Osteocyte (in vitro differentiated cells): ENCODE results near the gene FKBP4. TPM values are rescaled to one million over a fixed set of nuclear protein-coding genes. Genes with fewer than 3 reads are reported as not detected.

Source experiments
- DNase-seq: peaks from one replicate; pipeline ENCODE4 v3.0.0; 2021; ENCODE audit warnings: mixed read lengths; ENCODE audit not compliant: unreplicated experiment; ENCODE audit errors: extremely low spot score
- H3K27ac Mint-ChIP-seq: one replicate; pipeline ENCODE4 v1.8.0; 2021; ENCODE audit warnings: mild to moderate bottlenecking, mixed read lengths; ENCODE audit not compliant: unreplicated experiment
- H3K27me3 Mint-ChIP-seq: one replicate; pipeline ENCODE4 v1.8.0; 2021; ENCODE audit warnings: mixed read lengths; ENCODE audit not compliant: unreplicated experiment
- H3K36me3 Mint-ChIP-seq: one replicate; pipeline ENCODE4 v1.8.0; 2021; ENCODE audit warnings: mixed read lengths; ENCODE audit not compliant: unreplicated experiment
- H3K4me1 Mint-ChIP-seq: one replicate; pipeline ENCODE4 v1.8.0; 2021; ENCODE audit warnings: mixed read lengths; ENCODE audit not compliant: unreplicated experiment
- H3K4me3 Mint-ChIP-seq: one replicate; pipeline ENCODE4 v1.8.0; 2021; ENCODE audit warnings: mild to moderate bottlenecking, moderate library complexity, mixed read lengths; ENCODE audit not compliant: unreplicated experiment
- H3K9me3 Mint-ChIP-seq: one replicate; pipeline ENCODE4 v1.8.0; 2021; ENCODE audit warnings: mixed read lengths; ENCODE audit not compliant: unreplicated experiment
- total RNA-seq: library from RNA; stranded (reverse); gene quantifications from 2 replicates; pipeline ENCODE4 v1.2.1, GENCODE V29; 2021
- TF ChIP-seq, protein P1 (sequence below): fragments of 200-600 bp; sonication (generic); IDR thresholded peaks from 2 replicates; pipeline ENCODE4 v1.5.0; 2021; ENCODE audit warnings: antibody characterized with exemption, mild to moderate bottlenecking, moderate library complexity

The FKBP4 gene
- total RNA-seq, 1 donor from 2014 or later: 43.3 TPM

DNA sequence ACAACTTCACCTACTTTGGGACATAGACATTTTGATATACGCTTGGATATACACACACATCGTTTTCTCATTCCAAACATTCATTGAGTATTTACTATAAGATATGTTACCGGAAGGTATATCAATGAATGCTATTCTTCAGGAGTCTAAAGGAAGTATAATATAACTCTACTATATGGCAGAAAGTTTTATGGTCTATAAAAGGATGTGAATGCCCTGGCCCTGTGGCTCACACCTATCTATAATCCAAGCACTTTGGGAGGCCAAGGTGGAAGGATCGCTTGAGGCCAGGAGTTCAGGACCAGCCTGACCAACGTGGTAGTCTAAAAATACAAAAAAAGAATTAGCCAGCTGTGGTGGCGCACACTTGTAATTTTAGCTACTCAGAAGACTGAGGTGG lies 34.5 kb downstream of the FKBP4 start:
- TF ChIP-seq, protein P1, sequence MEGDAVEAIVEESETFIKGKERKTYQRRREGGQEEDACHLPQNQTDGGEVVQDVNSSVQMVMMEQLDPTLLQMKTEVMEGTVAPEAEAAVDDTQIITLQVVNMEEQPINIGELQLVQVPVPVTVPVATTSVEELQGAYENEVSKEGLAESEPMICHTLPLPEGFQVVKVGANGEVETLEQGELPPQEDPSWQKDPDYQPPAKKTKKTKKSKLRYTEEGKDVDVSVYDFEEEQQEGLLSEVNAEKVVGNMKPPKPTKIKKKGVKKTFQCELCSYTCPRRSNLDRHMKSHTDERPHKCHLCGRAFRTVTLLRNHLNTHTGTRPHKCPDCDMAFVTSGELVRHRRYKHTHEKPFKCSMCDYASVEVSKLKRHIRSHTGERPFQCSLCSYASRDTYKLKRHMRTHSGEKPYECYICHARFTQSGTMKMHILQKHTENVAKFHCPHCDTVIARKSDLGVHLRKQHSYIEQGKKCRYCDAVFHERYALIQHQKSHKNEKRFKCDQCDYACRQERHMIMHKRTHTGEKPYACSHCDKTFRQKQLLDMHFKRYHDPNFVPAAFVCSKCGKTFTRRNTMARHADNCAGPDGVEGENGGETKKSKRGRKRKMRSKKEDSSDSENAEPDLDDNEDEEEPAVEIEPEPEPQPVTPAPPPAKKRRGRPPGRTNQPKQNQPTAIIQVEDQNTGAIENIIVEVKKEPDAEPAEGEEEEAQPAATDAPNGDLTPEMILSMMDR: no peak
- Mint-ChIP-seq H3K36me3 (peaks cover 45% of the 10 kb centered on the region), H3K4me1 (peaks cover 2% of the 10 kb centered on the region), H3K9me3 (no peaks in the 10 kb centered on the region), H3K27me3 (no peaks in the 10 kb centered on the region), H3K4me3 (no peak overlapping the region), H3K27ac (no peak overlapping the region)
- no peak for DNase-seq

DNA sequence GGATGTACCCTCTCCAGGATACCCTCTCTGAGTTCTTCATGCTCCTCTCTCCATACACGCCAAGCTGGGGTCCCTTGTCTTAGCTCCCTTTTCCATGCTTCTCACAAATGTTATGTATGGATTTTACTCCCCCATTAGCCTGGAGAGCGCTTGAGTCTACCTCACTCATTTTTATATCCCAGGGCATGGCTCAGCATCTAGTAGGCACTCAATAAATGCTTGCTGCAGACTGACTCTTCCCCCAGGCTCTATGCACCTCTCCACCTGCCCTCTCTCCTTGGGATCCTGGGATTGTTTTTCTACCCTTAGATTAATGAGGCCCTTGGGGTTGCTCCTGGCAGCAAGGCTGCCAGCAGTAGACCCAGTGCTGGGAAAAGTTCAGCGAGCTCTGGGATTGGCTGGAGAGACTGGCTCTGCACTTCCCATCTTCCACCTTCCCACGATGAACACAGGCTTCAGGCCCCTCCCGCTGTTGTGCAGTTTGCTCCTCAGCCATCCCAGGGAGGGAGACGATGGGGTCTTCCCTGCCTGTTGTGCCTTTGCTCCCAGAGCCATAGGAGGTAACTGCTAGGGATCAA lies 37.9 kb downstream of the FKBP4 start:
- TF ChIP-seq, protein P1: no peak
- no peak for DNase-seq
- no peak overlapping the region for H3K27ac Mint-ChIP-seq
- H3K36me3 Mint-ChIP-seq: peaks cover 22% of the 10 kb centered on the region
- H3K27me3 Mint-ChIP-seq: no peaks in the 10 kb centered on the region
- H3K4me1 Mint-ChIP-seq: peaks cover 15% of the 10 kb centered on the region
- H3K4me3 Mint-ChIP-seq: no peak overlapping the region
- H3K9me3 Mint-ChIP-seq: no peaks in the 10 kb centered on the region

DNA sequence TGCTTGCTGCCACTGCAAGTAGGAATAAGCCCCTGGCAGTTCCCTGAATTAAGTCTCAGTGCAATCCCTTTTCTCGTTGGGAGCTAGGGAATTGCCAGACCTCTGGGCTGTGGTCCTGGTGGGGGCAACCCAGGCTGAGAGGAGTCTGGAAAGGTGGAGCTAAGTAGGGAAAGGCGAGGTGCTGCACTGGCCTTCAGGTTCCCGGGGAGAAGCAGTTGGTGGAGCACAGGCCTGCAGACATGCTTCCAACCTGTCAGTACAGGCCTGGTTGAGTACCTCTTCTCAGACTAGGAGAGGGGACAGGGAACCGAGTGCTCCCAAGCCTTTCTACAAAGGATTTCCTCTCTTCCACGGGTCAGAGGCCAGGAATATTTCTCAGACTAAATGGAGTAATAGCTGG lies 38.6 kb downstream of the FKBP4 start:
- no peaks in the 10 kb centered on the region for H3K27me3 Mint-ChIP-seq
- no peak overlapping the region for H3K27ac Mint-ChIP-seq
- H3K4me1 Mint-ChIP-seq: peaks cover 15% of the 10 kb centered on the region
- DNase-seq: no peak
- H3K9me3 Mint-ChIP-seq: no peaks in the 10 kb centered on the region
- TF ChIP-seq, protein P1: no peak
- H3K36me3 Mint-ChIP-seq: peaks cover 17% of the 10 kb centered on the region
- H3K4me3 Mint-ChIP-seq: no peak overlapping the region

DNA sequence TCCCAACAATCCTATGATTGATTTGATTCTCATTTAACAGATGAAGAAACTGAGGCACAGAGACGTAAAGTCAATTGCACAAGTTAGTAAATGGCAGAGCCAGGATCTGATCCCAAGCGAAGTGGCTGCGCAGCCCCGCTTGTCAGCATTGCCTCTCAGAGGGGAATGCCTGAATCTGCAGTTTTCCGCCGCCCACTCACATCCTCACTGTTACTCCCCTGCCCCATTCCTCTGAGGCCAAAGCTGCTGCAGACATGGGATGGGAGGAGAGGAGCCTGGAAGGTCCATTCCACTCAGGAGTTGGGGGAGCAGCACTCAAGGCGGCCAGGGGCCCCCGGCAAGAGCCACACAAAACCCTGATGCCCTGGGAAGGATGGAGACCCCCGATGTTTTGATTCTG lies 39.0 kb downstream of the FKBP4 start:
- peaks cover 16% of the 10 kb centered on the region for H3K36me3 Mint-ChIP-seq
- no peaks in the 10 kb centered on the region for H3K27me3 Mint-ChIP-seq
- TF ChIP-seq, protein P1: no peak
- H3K27ac Mint-ChIP-seq: no peak overlapping the region
- H3K9me3 Mint-ChIP-seq: no peaks in the 10 kb centered on the region
- no peak for DNase-seq
- H3K4me1 Mint-ChIP-seq: peaks cover 15% of the 10 kb centered on the region
- no peak overlapping the region for H3K4me3 Mint-ChIP-seq

DNA sequence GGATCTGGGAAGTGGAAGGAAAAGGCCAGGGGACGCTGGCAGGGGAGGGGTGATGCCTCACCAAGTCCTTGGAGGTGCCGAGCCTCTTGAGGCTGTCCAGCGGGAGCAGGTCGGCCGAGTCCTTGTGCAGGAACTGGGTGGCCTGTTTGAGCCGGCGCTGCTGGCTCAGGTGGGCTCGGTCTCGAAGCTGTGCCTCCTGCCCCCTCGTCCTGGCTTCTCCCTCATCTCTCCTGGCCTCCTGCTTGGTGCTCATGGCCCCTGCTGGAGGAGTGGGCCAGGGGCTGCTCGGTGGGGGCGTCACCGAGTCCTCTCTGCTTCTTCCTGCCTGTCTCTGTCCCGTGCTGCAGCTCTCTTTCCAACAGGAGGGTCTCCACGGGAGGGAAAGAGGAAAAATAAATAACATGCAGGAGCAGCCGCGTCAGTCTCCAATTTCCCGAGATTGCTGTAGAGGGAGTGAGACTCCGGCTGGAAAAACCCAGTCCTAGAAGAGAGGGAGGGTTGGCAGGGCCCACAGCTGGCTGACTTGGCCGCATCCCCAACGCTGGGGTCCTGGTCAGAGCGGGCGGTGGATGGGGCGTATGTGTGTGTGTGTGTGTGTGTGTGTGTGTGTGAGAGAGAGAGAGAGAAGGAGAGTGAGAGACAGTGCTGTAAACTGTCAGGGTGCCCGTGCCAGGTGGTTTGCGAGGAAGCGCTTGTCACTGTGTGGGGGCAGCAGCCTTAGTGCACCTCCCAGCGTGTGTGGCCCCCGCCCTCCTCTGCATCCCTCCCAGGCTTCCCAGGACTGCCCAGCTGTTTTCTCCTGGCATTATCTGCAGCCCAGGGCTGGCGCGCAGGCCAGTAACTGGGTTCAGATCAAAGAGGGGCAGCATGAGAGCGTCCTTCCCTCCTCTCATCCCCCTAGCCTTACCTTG lies 40.1 kb downstream of the FKBP4 start, which contains the start of gene NRIP2:
Gene NRIP2 (minus strand): TSS at position 455 of the 911 bp plus-strand sequence. CDS start 52 bp downstream, at position 403.
- Mint-ChIP-seq H3K4me3 (no peak within 1 kb of the TSS), H3K9me3 (no peaks in the 10 kb centered on the region), H3K27me3 (no peaks in the 10 kb centered on the region), H3K4me1 (peaks cover 15% of the 10 kb centered on the region), H3K27ac (peak within 1 kb of the TSS; percentile 68), H3K36me3 (peaks cover 15% of the 10 kb centered on the region)
- peak; percentile 89 for DNase-seq
- TF ChIP-seq, protein P1: peak; percentile 28
